T-helper 2 cell treated with Interferon-gamma antibody and Interleukin-4, amounts not matched to agents 100 ng/mL and 5 ng/mL, for 36 hours (primary cell): ENCODE results near the gene DBNL. TPM values are rescaled to one million over a fixed set of nuclear protein-coding genes. Genes with fewer than 3 reads are reported as not detected.
"Not testable (repeated sequence)": the region's sequence is repeated elsewhere in the genome, so short reads cannot be mapped to it uniquely, and the experiment has no call there.

ENCODE experiments used
- intact Hi-C: fragments of 100-400 bp; cut with micrococcal nuclease; formaldehyde crosslinking; loops from one replicate; pipeline ENCODE4 v1.15.1; 2023
- total RNA-seq: library from RNA; stranded (reverse); gene quantifications from 2 replicates; pipeline ENCODE4 v1.2.3, GENCODE V29; 2022

The DBNL gene
- 166 and 173 TPM in 2 replicates for total RNA-seq

- intact Hi-C loops: loop anchor here (1.0 to 2.0 kb wide), 2 partner anchors 26 to 38 kb away; partner anchors contain the start of gene POLM
These were observed at the start of gene DBNL for GRCh38 chr7:44044315-44045225. TSS of gene DBNL (plus strand) at chr7:44044702. CDS start at chr7:44044738, 36 bp downstream.

DNA sequence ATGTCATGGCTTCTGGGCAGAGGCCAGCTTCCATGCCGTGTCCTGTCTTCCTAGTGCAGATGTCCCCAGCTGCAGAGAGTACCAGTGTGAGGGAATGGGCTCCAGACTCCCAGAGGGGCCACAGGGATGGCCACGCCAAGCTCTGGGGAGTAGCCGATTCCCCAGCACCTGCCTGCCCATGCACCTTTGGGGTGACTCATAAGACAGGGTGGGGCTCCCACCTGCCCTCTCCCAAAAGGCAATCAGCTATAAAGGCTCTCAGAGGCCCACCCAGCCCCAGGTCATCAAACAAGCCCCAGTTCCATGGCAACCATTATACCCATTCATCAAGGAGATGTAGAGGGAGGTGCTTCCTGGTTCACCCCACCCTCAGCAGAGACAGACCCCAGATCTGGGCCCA, 47.0 kb upstream of the DBNL start, which contains the start of gene SPDYE1:
SPDYE1 (plus strand) TSS at position 366 of the 400 bp plus-strand sequence. CDS start 2,053 bp downstream, outside the sequence.
- intact Hi-C loops: not testable (repeated sequence)

GRCh38 chr7:44012081-44012480, 32.4 kb upstream of the DBNL start:
- intact Hi-C loops: not testable (repeated sequence)

GRCh38 chr7:44015090-44015489, 29.4 kb upstream of the DBNL start:
- intact Hi-C loops: not testable (repeated sequence)

- intact Hi-C loops: loop anchor here (1.0 to 2.0 kb wide), 2 partner anchors 26 to 181 kb away; partner anchors contain the start of genes DBNL and YKT6
These were observed 25.4 kb upstream of the DBNL start for GRCh38 chr7:44018857-44019807.

GRCh38 chr7:44019825-44020224, 24.7 kb upstream of the DBNL start:
- intact Hi-C loops: loop anchor here (1.0 to 2.0 kb wide), 2 partner anchors 25 to 180 kb away; partner anchors contain the start of genes DBNL and YKT6

GRCh38 chr7:44022069-44022468, 22.4 kb upstream of the DBNL start:
- intact Hi-C loops: not testable (repeated sequence)

DNA sequence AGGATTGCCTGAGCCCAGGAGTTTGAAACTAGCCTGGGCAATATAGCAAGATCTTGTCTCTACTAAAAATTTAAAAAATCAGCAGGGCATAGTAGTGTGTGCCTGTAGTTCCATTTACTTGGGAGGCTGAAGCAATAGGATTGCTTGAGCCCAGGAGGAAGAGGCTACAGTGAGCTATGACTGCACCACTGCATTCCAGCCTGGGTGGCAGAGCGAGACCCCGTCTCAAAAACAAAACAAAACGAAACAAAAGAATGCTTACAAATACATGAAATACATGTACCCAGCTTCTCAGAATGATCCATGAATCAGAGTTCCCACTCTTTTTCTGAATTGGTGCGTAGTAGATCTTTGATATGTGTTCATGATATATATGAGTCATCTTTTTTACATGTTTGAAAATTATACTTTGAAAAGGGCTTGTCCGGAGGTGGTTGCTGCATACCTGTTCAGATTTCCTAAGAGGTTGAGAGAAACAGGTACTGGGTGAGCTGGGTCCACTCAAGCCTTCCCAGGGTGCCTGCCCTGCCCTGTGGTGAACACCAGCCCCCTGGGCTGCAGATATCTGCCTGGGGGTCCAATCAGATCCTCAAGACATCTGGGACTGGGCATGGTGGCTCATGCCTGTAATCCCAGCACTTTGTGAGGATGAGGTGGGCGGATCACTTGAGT, 21.6 kb upstream of the DBNL start:
- intact Hi-C loops: not testable (repeated sequence)

GRCh38 chr7:44029433-44029832, 15.1 kb upstream of the DBNL start:
- intact Hi-C loops: not testable (repeated sequence)

DNA sequence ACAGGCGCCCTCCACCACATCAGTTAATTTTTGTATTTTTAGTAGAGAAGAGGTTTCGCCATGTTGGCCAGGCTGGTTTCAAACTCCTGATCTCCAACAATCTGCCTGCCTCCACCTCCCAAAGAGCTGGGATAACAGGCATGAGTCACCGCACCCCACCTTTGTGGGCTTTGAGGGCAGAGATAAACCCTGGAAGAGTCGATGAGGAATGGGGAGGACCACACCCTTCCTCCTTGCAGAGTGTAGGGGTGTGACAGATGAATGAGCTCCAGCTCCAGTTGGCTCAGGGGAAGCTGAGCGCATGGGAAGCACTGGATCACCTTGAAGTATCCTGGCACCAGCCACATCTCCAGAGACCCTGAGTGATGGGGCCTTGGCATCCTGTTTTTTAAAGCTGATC, 14.5 kb upstream of the DBNL start:
- intact Hi-C loops: not testable (repeated sequence)

DNA sequence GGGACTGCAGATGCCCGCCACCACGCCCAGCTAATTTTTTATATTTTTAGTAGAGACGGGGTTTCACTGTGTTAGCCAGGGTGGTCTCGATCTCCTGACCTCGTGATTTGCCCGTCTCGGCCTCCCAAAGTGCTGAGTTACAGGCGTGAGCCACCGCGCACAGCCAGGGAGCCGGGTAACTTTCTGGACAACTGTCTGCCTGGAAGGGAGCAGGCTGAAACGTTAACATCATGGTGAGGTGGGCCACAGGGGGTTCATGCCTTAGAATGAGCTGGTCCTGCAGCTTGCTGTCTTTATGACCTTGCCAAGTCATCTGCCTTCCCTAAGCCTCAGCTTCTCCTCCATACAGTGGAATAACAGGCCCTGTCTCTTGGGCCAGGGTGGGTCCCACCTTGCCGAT, 13.2 kb upstream of the DBNL start:
- intact Hi-C loops: not testable (repeated sequence)

DNA sequence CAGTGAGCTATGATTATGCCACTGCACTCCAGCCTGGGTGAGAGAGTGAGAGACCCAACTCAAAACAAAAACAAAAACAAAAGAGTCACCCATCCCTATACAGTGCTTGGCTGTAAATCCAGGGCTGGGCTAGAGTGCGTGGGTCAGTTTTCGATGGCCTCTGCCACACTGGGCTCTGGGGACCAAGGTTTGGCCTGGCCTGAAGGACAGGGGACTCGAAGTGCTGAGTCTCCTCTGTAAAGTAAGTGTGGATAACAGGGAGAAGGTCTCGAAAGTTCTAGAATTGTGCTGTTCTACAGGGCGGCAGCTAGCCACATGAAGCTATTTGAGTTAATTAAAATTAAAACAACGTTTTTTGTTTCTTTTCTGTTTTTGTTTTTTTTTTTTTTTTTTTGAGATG, 12.5 kb upstream of the DBNL start:
- intact Hi-C loops: not testable (repeated sequence)

DNA sequence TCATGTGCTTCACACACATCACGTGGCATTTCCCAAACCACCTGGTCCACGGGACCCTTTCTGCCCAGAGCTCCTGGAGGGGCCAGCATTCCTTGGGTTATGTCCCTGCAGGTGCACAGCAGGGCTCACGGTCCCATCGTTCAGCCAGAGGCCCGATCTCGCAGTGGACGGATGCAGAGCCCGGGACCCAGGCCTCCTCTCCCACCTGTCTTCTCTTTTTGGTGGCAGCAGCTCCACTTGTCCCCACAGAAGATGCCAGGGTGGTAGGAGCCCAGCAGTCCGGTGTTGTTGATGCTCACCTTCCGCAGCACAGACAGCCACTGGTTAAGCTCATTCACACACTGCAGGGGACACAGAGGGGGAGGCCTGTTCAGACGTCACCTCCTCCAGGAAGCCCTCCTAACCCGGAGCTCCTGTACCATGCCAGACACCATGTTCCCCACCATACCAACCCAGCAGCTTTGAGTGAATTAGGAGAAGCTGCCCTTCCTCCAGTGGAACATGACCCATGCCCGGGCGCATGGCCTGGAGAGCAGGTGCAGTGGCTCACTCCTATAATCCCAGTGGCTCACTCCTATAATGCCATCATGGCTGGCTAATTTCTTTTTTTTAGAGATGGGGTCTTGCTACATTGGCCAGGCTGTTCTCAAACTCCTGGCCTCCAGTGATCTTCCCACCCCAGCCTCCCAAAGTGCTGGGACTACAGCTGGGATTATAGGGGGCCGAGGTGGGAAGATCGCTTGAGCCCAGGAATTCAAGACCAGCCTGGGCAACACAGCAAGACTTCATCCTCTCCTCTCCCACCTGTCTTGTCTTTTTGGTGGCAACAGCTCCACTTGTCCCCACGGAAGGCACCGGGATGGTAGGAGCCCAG, 10.3 kb upstream of the DBNL start:
- intact Hi-C loops: not testable (repeated sequence)

DNA sequence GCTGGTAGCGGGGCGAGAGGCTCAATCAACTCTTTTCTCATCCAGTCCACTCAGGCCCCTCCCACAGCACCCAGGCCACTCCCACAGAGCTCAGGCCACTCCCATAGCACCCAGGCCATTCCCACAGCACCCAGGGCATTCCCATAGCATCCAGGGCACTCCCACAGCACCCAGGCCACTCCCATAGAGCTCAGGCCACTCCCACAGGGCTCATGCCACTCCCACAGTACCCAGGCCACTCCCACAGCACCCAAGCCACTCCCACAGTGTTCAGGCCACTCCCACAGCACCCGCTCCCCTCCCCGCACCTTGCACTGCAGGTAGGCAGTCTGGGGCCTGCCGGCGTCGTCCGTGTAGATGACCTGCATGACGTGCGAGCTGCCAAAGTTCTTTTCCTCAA, 8.1 kb upstream of the DBNL start:
- intact Hi-C loops: not testable (repeated sequence)

DNA sequence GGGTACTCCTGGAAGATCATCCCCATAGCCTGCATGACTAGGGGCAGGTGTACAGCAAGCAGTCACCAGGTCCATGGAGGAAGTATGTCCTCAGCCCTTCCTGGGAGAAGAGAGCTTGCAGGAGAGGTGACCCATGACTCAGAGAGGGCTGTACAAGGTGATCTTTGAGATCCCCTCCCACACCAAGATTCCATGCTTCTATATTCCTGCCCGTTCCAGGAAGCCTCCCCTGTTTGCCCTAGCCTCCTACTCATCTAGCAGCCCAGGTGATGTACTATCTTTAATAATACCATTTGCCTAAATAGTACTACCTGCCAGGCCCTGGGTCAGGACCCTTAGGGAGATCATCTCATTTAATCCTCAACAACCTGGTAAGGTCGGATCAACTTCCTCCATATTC, 6.6 kb upstream of the DBNL start:
- intact Hi-C loops: not testable (repeated sequence)

- intact Hi-C loops: not testable (repeated sequence)
These were observed 5.9 kb upstream of the DBNL start for GRCh38 chr7:44038553-44038952.

- intact Hi-C loops: not testable (repeated sequence)
These were observed 5.4 kb upstream of the DBNL start for GRCh38 chr7:44038961-44039558.

GRCh38 chr7:44039800-44040492, 4.6 kb upstream of the DBNL start:
- intact Hi-C loops: not testable (repeated sequence)

DNA sequence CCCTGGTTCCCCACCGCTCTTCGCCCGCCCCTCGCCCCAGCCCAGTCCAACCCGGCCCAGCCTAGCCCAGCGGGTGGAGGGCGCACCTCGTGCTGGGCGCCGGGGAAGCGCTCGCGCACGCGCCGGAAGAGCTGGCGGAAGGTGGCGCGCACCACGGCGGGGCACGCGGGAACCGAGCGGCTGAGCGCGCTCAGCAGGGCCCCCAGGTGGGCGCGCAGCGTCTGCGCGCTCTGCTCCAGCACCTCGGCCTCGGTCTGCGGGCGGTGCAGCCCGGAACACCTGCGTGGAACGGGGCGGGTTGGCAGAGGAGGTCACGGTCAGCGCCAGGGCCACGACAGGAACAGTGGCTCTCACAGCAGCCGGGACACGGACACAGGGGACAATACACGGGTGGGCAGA, 4.0 kb upstream of the DBNL start:
- intact Hi-C loops: not testable (repeated sequence)
